T-helper 1 cell (primary cell): ENCODE data around the gene BABAM2.
A peak's percentile ranks its signal among the peaks of the same experiment; 100 is the strongest.
"Not testable (repeated sequence)": the region's sequence is repeated elsewhere in the genome, so short reads cannot be mapped to it uniquely, and the experiment has no call there.

Experiments used
- DNase-seq, 5 donors: peaks; one replicate each; pipeline ENCODE4 v3.0.0-alpha.2; 2012 to 2020

The BABAM2 gene

GRCh38 chr2:28259226-28259625, 368.7 kb downstream of the BABAM2 start:
- not testable (repeated sequence) for DNase-seq

GRCh38 chr2:28263690-28264089, 373.2 kb downstream of the BABAM2 start:
- DNase-seq, result no peak

DNA sequence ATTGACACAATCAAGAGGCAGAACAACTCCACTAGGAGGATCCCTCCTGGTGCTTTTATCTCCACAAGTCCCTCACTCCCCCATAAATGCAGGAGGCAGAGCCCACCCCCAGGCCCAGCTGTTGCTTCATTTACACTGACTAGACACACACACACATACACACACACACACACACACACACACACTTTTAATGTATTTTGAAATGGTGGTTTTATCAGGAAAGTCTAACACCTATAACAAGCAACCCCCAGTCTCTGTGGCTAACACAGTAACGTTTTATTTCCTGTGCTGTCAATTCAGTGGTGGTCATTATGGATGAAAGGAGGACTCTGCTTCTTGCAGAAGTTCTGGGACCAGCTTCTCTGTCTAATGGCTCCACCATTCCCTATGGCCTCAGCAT, 376.8 kb downstream of the BABAM2 start:
- no peak for DNase-seq

GRCh38 chr2:28268386-28268785, 377.9 kb downstream of the BABAM2 start:
- no peak for DNase-seq

- no peak for DNase-seq
Observed at GRCh38 chr2:28269019-28269784, 378.7 kb downstream of the BABAM2 start.

DNA sequence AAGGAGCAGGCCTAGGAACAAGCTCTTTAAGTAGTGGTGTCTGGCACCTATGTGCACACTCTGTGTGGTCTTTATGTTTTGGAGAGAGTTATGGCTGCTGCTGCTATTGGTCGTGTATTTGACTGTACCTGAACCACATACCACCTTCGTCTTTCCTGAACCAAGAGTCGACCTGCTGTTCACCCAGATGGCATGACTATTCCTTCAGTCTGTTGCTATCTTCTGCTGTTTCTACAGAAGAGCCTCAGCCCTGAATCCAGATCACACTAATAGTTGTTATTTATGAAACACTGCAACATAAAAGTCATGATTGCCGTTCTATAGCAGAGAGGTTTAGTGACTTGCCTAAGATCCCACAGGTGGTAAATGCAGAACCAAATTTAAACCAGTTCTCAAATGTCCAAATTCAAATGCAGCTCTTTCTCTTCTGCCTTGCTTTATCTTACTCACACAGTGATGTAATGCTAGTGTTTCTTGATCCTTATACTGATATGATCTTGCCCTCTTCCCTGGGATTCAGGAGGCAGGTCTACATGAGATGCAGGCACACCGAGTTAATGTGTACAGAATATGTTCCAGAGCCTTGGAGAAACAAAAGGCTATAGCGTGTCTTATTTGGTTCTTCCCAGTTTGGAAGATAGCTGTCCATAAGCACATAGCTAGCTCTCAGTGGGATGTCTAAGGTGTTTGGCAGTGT, 380.1 kb downstream of the BABAM2 start:
- no peak for DNase-seq

DNA sequence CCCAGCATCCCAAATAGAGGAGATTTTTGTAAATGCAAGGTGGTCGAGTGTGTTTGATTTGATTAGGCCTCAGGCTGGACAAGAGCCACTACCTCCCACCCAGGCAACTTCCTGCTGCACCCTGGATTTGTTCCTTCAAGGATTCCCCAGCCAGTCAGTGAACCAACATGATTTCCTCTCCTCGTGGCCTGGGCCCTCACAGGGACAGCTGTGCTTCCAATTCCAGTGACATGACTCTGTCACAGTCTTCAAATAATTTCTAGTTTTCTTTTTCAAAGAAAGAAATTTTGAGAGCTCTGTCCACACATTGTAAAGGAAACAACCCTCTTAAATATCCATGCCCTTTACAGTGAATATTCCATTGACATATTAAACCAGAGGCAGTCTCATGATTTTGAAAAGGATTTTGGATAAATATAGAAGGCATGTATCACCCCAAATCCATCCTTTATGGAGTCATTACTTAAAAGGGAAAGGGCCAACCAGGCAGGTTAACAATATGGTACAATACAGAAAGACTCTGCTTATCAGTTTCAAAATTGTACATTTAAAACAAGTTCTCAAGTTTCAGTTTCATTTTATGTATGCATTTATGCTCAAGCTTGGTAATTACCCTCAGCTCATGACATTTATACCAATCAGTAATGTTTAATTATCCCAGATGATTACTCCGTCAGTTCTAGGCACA, 380.8 kb downstream of the BABAM2 start:
- peak in 1 of 5 donors; percentile 57 for DNase-seq

GRCh38 chr2:28271919-28272250, 381.4 kb downstream of the BABAM2 start:
- DNase-seq, result no peak

DNA sequence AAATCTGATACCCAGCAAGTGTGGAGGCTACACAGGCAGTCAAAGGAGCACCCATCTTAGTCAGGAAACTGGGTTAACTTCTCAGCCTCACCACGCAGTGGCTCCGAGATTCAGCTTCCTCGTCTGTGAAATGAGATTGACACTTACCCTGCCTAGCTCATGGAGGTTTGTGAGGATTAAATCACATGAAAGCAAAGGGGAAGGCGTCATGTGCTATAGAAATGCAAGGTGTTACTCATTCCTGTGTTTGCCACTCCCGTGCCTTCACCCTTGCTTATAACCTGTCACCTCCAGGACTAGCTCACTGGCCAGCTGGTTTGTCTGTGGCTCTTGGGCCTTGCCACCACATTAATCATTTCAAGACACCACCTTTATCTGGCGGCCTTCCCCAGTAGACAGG, 383.2 kb downstream of the BABAM2 start:
- peak in 1 of 5 donors; percentile 52 for DNase-seq

DNA sequence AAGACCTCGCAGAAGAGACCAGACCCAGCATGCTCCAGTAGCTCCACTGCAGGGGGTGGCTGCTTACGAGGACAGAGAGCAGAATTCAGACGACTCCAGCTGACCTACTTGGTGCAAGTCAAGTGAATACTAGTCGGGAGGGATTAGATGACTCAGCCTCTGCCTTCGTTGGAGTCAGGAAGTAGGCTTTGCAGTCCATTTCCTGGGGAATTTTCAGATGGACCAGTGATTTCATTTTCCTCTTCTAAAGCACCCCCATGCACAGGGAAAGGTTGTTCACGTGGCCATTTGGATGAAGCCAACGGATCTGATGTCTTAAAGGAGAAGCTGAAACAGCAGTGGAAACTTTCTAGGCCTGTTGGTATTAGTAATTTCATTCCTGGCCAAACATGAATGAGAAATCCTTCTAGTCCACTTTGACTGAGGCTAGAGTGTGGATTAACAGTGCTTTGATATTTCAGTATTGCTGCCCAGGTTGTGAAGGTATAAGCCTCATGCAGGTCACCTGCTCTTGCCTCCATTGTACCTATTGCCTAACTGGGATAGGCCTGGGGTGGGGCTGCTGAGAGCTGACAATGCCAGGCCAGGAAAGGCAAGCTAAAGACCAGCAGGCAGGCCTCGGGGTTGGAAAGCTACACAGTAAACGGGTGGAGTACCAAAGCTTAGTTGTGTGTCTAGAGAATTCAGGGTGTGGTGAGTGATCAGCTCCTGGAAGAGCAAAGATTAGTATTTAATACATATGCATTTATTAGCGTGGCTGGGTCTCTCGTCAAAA, 384.6 kb downstream of the BABAM2 start:
- DNase-seq, result peak in 1 of 5 donors; percentile 49

- peak in 1 of 5 donors; percentile 88 for DNase-seq
Observed at GRCh38 chr2:28276076-28276618, 385.6 kb downstream of the BABAM2 start.

DNA sequence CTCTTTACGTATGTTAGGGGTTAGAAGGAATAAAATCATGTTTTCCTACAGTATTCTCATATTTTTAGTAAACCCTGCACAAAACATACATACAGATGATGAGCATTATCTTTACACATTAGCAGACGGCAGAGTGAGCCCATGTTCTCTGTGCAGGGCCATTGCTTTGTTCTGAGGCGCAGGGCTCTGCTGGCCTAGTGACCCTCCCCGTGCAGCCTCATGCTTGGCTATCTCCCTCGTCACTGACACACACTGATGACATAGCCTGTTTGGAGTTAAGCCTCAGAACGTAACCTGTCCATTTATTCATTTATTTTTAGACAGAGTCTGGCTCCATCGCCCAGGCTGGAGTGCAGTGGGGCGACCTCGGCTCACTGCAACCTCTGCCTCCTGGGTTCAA, 386.3 kb downstream of the BABAM2 start:
- DNase-seq, result no peak

GRCh38 chr2:28277466-28277865, 386.9 kb downstream of the BABAM2 start:
- DNase-seq, result no peak

DNA sequence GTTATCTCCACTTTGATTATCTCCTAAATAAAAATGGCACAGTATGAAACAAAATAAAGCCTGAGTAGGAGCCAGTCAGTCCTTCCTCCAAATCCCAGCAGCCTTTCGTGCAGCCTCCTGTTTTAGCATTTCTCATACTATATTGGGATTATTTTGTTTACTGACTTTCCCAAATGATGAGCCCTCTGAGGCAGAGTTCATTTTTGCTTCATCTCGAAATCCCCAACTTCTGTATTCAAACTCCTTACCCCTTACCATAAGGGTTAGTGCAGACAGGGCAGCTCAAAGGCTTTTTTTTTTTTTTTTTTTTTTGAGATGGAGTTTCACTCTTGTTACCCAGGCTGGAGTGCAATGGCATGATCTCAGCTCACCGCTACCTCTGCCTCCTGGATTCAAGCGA, 388.8 kb downstream of the BABAM2 start:
- no peak for DNase-seq

DNA sequence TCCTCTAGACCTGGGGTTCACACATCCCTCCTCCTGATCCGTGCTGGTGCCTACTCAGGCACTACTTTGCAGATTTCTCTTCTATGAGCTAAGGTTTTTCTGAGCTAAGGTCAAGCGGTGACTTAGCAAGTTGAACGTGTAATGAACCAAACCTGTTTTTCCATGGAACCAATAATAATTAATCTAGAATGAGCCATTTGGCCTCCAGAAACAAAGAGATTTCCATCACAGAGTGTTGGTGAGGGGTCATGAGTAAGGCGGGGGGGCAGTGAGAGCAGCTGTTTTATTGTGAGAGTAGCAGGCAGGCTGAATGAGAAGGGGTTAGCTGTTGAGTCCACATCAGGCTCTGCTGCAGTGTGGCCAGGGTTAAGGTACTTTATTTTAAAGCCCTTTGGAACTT, 390.1 kb downstream of the BABAM2 start:
- no peak for DNase-seq

DNA sequence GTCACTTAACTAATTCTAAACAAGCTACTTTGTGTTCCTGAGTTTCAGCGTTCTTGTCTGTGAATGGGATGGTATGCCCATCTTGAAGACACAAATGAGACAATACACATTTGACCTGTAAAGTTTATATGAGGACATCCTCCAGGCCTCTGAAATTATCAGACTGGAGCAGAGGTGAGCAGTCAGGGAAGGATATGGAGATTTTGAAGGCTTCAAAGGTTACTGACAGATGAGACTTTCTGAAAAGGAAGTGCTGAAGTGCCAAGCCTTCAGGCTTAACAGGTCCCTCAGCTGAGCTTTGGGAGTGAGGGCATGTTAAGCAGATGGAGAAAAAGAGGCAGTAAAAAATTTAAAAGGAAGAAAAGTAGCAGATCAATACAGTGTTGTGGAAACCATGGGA, 391.2 kb downstream of the BABAM2 start:
- no peak for DNase-seq

- no peak for DNase-seq
Observed at GRCh38 chr2:28282248-28282647, 391.7 kb downstream of the BABAM2 start.

- no peak for DNase-seq
Observed at GRCh38 chr2:28282861-28283646, 392.5 kb downstream of the BABAM2 start.

DNA sequence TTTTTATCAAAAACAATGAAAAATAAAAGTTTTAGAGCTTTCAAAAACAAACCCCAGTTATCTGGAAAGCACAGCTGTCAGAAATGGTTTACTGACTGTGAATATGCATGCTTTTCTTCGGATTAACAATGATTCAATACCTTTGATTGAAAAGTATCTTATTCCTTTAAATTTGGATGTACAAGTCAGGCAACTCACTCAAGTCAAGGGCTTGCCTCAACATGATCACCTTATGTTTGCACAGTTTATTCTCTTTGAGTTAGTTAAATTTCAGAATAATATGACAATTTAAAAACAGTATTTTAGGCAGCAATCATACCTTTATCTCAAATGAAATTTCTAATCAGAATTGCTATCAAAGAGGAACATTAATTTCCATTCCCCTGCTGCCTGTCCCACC, 393.3 kb downstream of the BABAM2 start:
- no peak for DNase-seq

DNA sequence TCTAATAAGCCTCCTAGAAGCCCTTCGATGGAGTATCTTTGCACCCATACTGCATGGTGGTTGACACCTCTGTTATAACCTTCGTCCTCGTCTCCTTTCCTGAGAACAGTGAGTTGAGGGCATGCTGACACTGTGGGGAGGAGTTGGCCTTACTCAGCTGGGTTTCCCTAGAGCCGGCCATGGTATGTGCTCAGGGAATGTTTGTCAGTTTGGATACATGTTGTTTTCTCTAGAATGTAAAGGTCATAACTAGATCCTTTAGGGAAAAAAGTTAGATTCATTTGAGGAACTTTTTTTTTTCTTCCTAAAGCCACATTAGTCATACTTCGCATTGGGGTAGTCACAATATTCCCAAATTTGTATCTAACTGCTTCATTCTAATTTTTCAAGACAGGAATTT, 396.1 kb downstream of the BABAM2 start:
- DNase-seq, result no peak

- no peak for DNase-seq
Observed at GRCh38 chr2:28287256-28287915, 396.9 kb downstream of the BABAM2 start.
